SH-SY5Y (cell line): ENCODE data around the gene DSCAML1.

Source experiments
- GATA2 ChIP-seq: IDR thresholded peaks from 2 replicates; pipeline ENCODE4 v1.6.1; 2011; ENCODE audit warnings: mild to moderate bottlenecking, low read depth, low read length
- GATA3 ChIP-seq: IDR thresholded peaks from 2 replicates; pipeline ENCODE4 v1.6.1; 2011; ENCODE audit warnings: low read depth, mild to moderate bottlenecking, low read length, moderate library complexity

DNA sequence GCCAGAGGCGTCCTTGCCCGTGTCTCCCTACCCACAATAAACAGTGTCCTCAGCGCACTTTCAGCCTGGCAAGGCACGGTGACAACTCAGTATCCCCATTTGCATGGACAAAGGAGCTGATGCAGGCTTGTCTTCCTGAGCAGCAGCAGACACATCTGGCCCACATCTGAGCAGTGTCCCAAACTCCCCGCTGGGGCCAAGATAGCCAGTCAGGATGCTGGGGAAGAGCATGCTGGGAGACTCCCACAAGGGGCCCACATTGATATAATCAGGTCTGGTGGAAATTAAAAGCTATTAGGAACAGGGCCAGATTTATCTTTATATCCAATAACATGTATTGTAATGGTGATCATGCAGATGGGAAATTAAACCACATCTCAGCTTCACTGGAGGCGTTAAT, 24.7 kb downstream of the DSCAML1 start:
- TF ChIP-seq GATA3 (peak; percentile 94), GATA2 (peak; percentile 96)
